Endodermal cell (in vitro differentiated cells): ENCODE measurements around the gene SRBD1. TPM values are rescaled to one million over a fixed set of nuclear protein-coding genes. Genes with fewer than 3 reads are reported as not detected.
"Not testable (repeated sequence)": the region's sequence is repeated elsewhere in the genome, so short reads cannot be mapped to it uniquely, and the experiment has no call there.

ENCODE experiments used
- DNase-seq: peaks from one replicate; pipeline ENCODE4 v3.0.0-alpha.2; 2017
- H3K27ac ChIP-seq: 2 replicates; pipeline ENCODE4 v1.5.1; 2013; ENCODE audit warnings: mild to moderate bottlenecking, low read depth, low read length, moderate library complexity
- H3K27me3 ChIP-seq: 2 replicates; pipeline ENCODE4 v1.6.1; 2013; ENCODE audit warnings: mild to moderate bottlenecking, low read length, moderate library complexity; ENCODE audit not compliant: insufficient read depth, control insufficient read depth, poor library complexity, severe bottlenecking
- H3K36me3 ChIP-seq: 2 replicates; pipeline ENCODE4 v1.7.0; 2013; ENCODE audit warnings: mild to moderate bottlenecking, low read length, moderate library complexity; ENCODE audit not compliant: control insufficient read depth, insufficient read depth
- H3K4me1 ChIP-seq: one replicate; pipeline ENCODE4 v1.7.0; 2013; ENCODE audit warnings: low read length; ENCODE audit not compliant: control insufficient read depth, insufficient read depth
- H3K4me3 ChIP-seq: 2 replicates; pipeline ENCODE4 v1.5.1; 2013; ENCODE audit warnings: mild to moderate bottlenecking, low read length, moderate library complexity
- H3K9ac ChIP-seq: 2 replicates; pipeline ENCODE4 v1.6.1; 2013; ENCODE audit warnings: mild to moderate bottlenecking, low read length, moderate library complexity; ENCODE audit not compliant: poor library complexity, severe bottlenecking; ENCODE audit errors: extremely low read depth
- H3K9me3 ChIP-seq: 2 replicates; pipeline ENCODE4 v1.6.1; 2013; ENCODE audit warnings: mild to moderate bottlenecking, low read length, moderate library complexity; ENCODE audit not compliant: control insufficient read depth
- H3K27ac Mint-ChIP-seq: 2 replicates; pipeline ENCODE4 v1.8.0; 2020; ENCODE audit warnings: mixed read lengths
- H3K27me3 Mint-ChIP-seq: 2 replicates; pipeline ENCODE4 v1.8.0; 2021; ENCODE audit warnings: mild to moderate bottlenecking, mixed read lengths; ENCODE audit not compliant: insufficient read depth
- H3K36me3 Mint-ChIP-seq: 2 replicates; pipeline ENCODE4 v1.8.0; 2020; ENCODE audit warnings: low read depth, mixed read lengths
- H3K4me1 Mint-ChIP-seq: 2 replicates; pipeline ENCODE4 v1.8.0; 2020; ENCODE audit warnings: mixed read lengths
- H3K4me3 Mint-ChIP-seq: 2 replicates; pipeline ENCODE4 v1.8.0; 2020; ENCODE audit warnings: mild to moderate bottlenecking, moderate library complexity, mixed read lengths
- H3K9me3 Mint-ChIP-seq: 2 replicates; pipeline ENCODE4 v1.8.0; 2020; ENCODE audit warnings: mild to moderate bottlenecking, mixed read lengths
- WGBS, 2 experiments: methylation state at CpG; one replicate each; pipeline versions ENCODE4 v1.1.5 to v1.1.7; 2013; ENCODE audit warnings: missing lambda C conversion rate in 2 of 2, mixed read lengths in 1 of 2; ENCODE audit not compliant: insufficient coverage in 1 of 2, insufficient read length in 1 of 2; 5-methylcytosine and 5-hydroxymethylcytosine counted together
- total RNA-seq, 2 donors: library from RNA; stranded (reverse); fragmentation: NEBNext Ultra II Directional in 1 of 2; extraction: Animal tissue kit (Norgen Biotek cat#: 25700) in 1 of 2; gene quantifications; 2 replicates in 1 of 2; 3 replicates in 1 of 2; pipeline ENCODE4 v1.2.1, GENCODE V29; 2021
- TF ChIP-seq, protein P1 (sequence below): fragments of 200-600 bp; sonication (generic); conservative IDR thresholded peaks from 2 replicates; pipeline ENCODE4 v1.5.0; 2021; ENCODE audit warnings: antibody characterized with exemption, mild to moderate bottlenecking

The SRBD1 gene
- total RNA-seq, 2 donors from 2014 or later = 17.7 to 19.6 TPM

DNA sequence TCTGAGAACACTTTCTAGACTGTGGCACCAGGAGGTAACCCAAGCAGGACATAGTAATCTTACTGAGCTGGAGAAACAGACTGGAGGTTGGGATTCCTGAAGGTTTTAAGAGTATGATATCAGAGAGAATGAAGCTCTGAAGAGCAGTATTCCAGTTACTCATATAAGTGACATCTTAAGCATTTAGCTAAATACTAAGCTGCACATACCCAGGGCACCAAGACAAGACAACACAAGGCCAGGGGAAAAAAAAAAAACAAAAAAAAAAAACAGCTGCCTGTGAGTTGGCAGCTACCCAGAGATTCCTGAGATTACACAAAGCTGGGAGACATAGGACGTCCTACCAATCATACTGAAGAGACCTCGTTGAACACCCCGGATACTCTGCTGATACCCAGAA is 175.8 kb downstream of the SRBD1 start:
- H3K4me3 Mint-ChIP-seq = no peak overlapping the region
- WGBS, 2 experiments = 91% methylated on average over 3 of the region's 3 CpGs; no CpG with 5 or more reads in 1 of the 2 experiments
- H3K4me3 ChIP-seq = no peak overlapping the region

DNA sequence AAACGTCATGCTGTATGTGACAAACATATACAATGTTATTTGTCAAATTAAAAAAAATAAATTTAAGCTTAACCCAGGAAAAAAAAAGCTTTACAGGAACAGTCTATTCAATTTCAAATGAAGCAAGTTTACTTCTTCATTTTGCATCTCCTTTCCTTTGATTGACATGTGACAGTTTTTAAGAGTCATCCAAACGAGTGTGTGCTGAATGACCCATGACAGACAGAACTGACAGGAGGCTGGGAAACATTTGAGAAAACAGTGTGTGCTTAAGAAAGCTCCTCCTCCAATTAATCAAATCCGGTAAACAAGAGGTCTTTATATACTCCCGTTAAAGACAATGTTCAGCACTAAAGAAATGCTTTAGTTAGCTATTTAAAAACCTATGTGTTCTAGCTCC is 177.7 kb downstream of the SRBD1 start:
- Mint-ChIP-seq H3K27me3 (no peaks in the 10 kb centered on the region), H3K9me3 (peaks cover 22% of the 10 kb centered on the region), H3K27ac (no peak overlapping the region), H3K4me3 (no peak overlapping the region), H3K36me3 (peaks cover 32% of the 10 kb centered on the region), H3K4me1 (no peaks in the 10 kb centered on the region)
- H3K9me3 ChIP-seq = peaks cover 19% of the 10 kb centered on the region
- H3K27ac ChIP-seq = no peak overlapping the region
- no peaks in the 10 kb centered on the region for H3K4me1 ChIP-seq
- 50 to 74% methylated on average over 1 to 4 of the region's 4 CpGs for WGBS, 2 experiments
- peaks cover 9% of the 10 kb centered on the region for H3K36me3 ChIP-seq
- TF ChIP-seq, protein P1, sequence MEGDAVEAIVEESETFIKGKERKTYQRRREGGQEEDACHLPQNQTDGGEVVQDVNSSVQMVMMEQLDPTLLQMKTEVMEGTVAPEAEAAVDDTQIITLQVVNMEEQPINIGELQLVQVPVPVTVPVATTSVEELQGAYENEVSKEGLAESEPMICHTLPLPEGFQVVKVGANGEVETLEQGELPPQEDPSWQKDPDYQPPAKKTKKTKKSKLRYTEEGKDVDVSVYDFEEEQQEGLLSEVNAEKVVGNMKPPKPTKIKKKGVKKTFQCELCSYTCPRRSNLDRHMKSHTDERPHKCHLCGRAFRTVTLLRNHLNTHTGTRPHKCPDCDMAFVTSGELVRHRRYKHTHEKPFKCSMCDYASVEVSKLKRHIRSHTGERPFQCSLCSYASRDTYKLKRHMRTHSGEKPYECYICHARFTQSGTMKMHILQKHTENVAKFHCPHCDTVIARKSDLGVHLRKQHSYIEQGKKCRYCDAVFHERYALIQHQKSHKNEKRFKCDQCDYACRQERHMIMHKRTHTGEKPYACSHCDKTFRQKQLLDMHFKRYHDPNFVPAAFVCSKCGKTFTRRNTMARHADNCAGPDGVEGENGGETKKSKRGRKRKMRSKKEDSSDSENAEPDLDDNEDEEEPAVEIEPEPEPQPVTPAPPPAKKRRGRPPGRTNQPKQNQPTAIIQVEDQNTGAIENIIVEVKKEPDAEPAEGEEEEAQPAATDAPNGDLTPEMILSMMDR = no peak
- no peak overlapping the region for H3K9ac ChIP-seq
- no peak for DNase-seq
- H3K4me3 ChIP-seq = no peak overlapping the region
- H3K27me3 ChIP-seq = no peaks in the 10 kb centered on the region

More for the DNA sequence above, 175.8 kb downstream of the SRBD1 start:
- H3K36me3 ChIP-seq = peaks cover 9% of the 10 kb centered on the region
- H3K27ac ChIP-seq = no peak overlapping the region
- H3K9me3 ChIP-seq = peaks cover 19% of the 10 kb centered on the region
- H3K9ac ChIP-seq = no peak overlapping the region
- no peaks in the 10 kb centered on the region for H3K4me1 ChIP-seq
- Mint-ChIP-seq H3K27ac (no peak overlapping the region), H3K36me3 (peaks cover 28% of the 10 kb centered on the region), H3K4me1 (peaks cover 5% of the 10 kb centered on the region), H3K9me3 (peaks cover 14% of the 10 kb centered on the region), H3K27me3 (no peaks in the 10 kb centered on the region)
- no peak for DNase-seq
- H3K27me3 ChIP-seq = no peaks in the 10 kb centered on the region
- TF ChIP-seq, protein P1 = no peak

DNA sequence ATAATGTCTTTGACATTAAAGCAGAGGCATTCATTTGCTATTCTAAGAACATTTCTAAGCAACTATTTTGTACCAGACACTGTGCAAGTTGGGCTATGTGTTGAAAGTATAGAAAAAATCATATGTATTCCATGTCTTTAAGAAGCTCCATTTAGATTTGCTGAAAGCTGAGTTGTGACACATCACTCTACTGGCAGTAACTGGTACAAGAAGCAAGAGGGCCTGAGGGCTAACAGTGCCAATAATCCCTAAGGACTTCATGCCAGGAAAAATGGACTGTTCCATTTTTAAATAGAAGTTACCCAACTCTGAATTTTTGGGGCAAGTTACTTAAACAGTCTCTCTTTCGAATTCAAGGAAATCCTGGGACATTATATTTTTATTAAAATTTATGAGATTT is 178.7 kb downstream of the SRBD1 start:
- no peak for DNase-seq
- no peaks in the 10 kb centered on the region for H3K27me3 ChIP-seq
- no peak overlapping the region for H3K4me3 Mint-ChIP-seq

DNA sequence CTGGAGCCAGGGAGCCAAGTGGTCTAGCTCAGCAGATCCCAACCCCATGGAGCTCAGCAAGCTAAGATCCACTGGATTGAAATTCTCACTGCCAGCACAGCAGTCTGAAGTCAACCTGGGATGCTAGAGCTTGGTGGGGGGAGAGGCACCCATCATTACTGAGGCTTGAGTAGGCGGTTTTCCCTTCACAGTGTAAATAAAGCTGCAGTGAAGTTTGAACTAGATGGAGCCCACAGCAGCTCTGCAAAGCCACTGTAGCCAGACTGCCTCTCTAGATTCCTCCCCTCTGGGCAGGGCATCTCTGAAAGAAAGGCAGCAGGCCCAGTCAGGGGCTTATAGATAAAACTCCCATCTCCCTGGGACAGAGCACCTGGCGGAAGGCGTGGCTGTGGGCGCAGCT is 185.0 kb downstream of the SRBD1 start:
- DNase-seq, H3K4me1 ChIP-seq, H3K4me1 Mint-ChIP-seq, H3K27me3 ChIP-seq, H3K27ac ChIP-seq, H3K4me3 Mint-ChIP-seq, H3K9me3 ChIP-seq, H3K27me3 Mint-ChIP-seq, H3K27ac Mint-ChIP-seq, H3K9ac ChIP-seq, H3K36me3 ChIP-seq, H3K4me3 ChIP-seq: not testable (repeated sequence)
- 92 to 95% methylated on average over 4 of the region's 4 CpGs for WGBS, 2 experiments
- H3K36me3 Mint-ChIP-seq = peaks cover 14% of the 10 kb centered on the region
- H3K9me3 Mint-ChIP-seq = peaks cover 15% of the 10 kb centered on the region

More for the DNA sequence above, 178.7 kb downstream of the SRBD1 start:
- Histone ChIP-seq H3K27ac (no peak overlapping the region), H3K4me3 (no peak overlapping the region), H3K9me3 (peaks cover 13% of the 10 kb centered on the region), H3K36me3 (peaks cover 5% of the 10 kb centered on the region), H3K4me1 (no peaks in the 10 kb centered on the region), H3K9ac (no peak overlapping the region)
- TF ChIP-seq, protein P1 = peak; percentile 18
- no peaks in the 10 kb centered on the region for H3K27me3 Mint-ChIP-seq
- peaks cover 20% of the 10 kb centered on the region for H3K9me3 Mint-ChIP-seq
- H3K36me3 Mint-ChIP-seq = peaks cover 30% of the 10 kb centered on the region
- H3K27ac Mint-ChIP-seq = no peak overlapping the region
- 100% methylated on average over 1 of the region's 1 CpG; no CpG with 5 or more reads in 1 of the 2 experiments for WGBS, 2 experiments
- H3K4me1 Mint-ChIP-seq = no peaks in the 10 kb centered on the region
